Measurements from ENCODE around the gene CNOT3.

CNOT3 gene

GRCh38 chr19:54123682-54124081, 13.9 kb upstream of the CNOT3 start:
- DNase-seq: no peak

DNA sequence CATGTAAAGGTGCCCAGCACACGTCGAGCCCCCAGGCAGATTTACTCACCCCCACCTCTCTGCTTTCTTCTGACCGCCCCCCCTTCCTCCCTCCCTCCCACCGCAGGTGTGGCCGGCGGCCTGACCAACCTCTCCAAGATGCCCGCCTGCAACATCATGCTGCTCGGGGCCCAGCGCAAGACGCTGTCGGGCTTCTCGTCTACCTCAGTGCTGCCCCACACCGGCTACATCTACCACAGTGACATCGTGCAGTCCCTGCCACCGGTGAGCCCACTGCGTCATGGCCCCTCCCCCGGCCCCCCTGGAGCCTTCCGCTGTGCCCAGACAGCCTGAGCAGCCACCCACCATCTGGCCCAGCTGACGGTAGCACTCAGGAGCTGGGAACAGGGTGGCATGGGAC, 13.2 kb upstream of the CNOT3 start:
- no peak for DNase-seq

DNA sequence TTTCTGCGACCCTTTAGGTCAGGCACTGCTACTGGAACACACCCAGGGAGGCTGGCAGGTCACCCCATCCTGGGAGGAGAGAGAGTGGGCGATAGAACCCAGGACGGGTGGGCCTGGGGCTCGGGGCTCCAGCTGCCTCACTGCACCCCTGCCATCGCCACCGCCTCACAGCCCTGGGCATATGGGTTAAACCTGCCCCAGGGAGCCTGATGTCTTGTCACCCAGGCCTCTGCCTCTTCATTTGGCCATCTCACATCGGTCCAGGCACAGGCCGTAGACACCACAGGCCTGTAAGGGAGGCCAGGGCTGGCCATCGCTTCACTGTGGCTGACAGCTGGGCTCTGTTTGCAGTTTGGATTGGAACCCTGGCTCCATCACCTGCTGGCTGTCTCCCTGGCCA, 11.8 kb upstream of the CNOT3 start:
- DNase-seq: no peak

DNA sequence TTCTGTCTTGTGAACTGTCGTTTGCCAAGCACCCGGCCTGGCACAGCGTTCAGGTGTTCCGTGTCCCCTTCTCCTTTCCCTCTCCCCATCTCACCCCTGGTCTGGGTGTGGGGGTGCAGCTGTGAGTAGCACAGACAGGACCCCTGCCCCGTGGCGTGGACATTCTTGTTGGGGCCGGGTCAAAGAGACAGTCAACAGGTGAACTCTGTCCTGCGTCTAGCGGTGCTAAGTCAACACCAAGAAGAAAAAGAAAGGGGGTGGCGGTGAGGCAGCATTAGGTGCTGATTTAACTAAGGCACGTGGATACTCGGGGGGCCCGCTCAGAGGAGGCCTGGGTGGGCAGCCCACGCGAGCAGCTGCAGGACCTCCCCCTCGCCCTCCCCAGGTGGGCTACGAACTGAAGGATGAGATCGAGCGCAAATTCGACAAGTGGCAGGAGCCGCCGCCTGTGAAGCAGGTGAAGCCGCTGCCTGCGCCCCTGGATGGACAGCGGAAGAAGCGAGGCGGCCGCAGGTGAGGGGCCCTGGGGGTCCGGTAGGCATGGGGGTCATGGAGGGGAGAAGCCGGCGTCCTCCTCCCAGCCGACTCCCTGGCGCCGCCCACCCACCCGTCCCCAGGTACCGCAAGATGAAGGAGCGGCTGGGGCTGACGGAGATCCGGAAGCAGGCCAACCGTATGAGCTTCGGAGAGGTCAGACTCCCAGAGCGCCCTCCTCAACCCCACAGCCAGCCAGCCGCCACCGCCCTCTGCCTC, 9.7 kb upstream of the CNOT3 start:
- no peak for DNase-seq

GRCh38 chr19:54128441-54128725, 9.2 kb upstream of the CNOT3 start:
- DNase-seq: no peak

- no peak for DNase-seq
Measured at GRCh38 chr19:54128796-54129616, 8.6 kb upstream of the CNOT3 start.

GRCh38 chr19:54129617-54129996, 8.0 kb upstream of the CNOT3 start:
- DNase-seq: no peak

GRCh38 chr19:54133312-54133956, 4.1 kb upstream of the CNOT3 start:
- no peak for DNase-seq

GRCh38 chr19:54133957-54134590, 3.5 kb upstream of the CNOT3 start:
- no peak for DNase-seq

- no peak for DNase-seq
Measured at GRCh38 chr19:54136086-54136863, 1.3 kb upstream of the CNOT3 start.

DNA sequence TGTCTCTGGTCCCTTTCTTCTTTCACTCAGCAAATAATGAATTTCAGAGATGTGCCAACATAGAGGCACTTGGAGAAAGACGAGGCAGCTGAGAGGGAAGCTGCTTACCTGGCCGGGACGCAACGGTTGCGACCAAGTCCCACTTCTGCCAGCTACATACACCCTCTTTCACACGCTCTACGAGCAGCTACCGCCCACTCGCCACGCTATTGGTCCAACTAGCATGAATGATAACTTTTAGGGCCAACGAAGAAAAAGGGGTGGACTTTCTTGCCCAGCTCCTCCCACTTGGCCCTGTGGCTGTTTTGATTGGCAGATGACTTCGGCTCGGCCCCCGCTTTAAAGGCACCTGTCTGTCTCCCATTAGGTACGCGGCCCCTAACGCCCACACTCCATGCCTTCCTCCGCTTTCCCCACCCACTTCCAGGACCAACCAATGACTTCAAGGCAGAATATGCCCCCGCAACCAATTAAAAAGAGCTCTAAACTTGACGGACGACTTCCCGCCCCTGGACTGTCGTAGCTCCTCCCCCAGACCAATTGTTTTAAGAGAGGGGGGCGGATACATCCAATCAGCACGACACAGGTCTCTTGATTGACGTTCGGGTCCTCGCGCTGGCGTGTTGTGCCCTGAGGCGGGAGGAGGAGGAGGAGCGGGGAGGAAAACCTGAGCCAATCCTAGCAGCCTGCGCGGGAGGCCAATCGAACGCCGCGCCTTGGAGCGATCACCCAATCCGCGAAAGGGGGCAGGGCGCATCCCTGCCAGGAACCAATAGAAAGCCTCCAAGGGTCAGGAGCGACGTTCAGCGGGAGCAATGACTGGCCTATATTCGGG, 481 bp upstream of the CNOT3 start:
- DNase-seq: peak; percentile 100

GRCh38 chr19:54138489-54139256, 1.1 kb downstream of the CNOT3 start:
- no peak for DNase-seq

GRCh38 chr19:54141356-54141755, 3.8 kb downstream of the CNOT3 start:
- peak; percentile 9 for DNase-seq

DNA sequence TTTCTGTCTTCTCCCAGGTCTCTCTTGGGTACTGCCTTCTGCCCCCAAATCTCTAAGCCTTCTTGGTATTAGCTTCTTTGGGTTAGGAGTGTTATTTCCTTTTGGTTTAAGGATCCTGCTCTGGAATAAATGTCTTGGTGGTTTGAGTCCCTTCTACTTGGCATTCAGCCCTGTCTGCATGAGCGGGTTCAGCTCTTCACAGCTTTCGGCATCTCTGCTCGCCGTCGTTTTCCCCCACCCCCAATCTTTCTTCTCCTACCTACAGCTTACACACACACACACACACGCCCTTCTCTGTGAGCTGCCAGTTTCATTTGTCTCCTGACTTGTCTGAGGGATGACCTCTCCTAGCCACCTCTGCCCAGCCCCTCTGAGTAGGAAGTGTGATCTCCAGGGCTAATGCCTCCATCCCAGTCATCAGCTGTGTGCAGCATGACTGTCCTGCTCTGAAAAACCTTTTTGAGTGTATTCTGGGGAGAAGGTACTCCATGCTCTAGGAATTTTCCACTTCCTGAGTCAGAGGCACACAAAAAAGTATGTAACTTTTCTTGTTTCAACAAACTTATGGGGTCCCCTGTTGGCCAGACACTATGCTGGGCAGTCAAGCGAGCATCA, 4.7 kb downstream of the CNOT3 start:
- DNase-seq: no peak

GRCh38 chr19:54145541-54146158, 8.1 kb downstream of the CNOT3 start:
- no peak for DNase-seq

GRCh38 chr19:54147676-54148075, 10.1 kb downstream of the CNOT3 start:
- DNase-seq: peak; percentile 19

GRCh38 chr19:54148158-54148557, 10.6 kb downstream of the CNOT3 start:
- DNase-seq: no peak

GRCh38 chr19:54149021-54149812, 11.7 kb downstream of the CNOT3 start:
- no peak for DNase-seq

- no peak for DNase-seq
Measured at GRCh38 chr19:54151362-54152035, 13.9 kb downstream of the CNOT3 start.

Measured in HCEC 1CT (cell line).